HepG2 (cell line): ENCODE measurements around the gene RPL4. TPM values are rescaled to one million over a fixed set of nuclear protein-coding genes. Genes with fewer than 3 reads are reported as not detected.

Source experiments
- EEA1 ChIP-seq: sonication (generic); formaldehyde crosslinking; IDR thresholded peaks from 2 replicates; pipeline ENCODE4 v1.5.1; 2020; ENCODE audit warnings: mild to moderate bottlenecking, missing genetic modification reagents, borderline replicate concordance
- EP300 ChIP-seq, 3 experiments: sonication (generic) in 1 of 3; formaldehyde crosslinking in 1 of 3; IDR thresholded peaks; 2 replicates each; pipeline versions ENCODE4 v1.5.1 to v1.6.1; 2011 to 2020; ENCODE audit warnings: low read depth in 2 of 3, low read length in 2 of 3, borderline replicate concordance in 1 of 3, improper control_type of control experiment in 1 of 3, mild to moderate bottlenecking in 1 of 3, missing genetic modification reagents in 1 of 3, moderate library complexity in 1 of 3
- NFKBIZ ChIP-seq: IDR thresholded peaks from 2 replicates; pipeline ENCODE4 v1.6.1; 2018; ENCODE audit warnings: missing genetic modification reagents, missing compliant biosample characterization
- PITX1 ChIP-seq: sonication (generic); formaldehyde crosslinking; IDR thresholded peaks from 2 replicates; pipeline ENCODE4 v1.5.1; 2020; ENCODE audit warnings: mild to moderate bottlenecking, missing genetic modification reagents
- SOX5 ChIP-seq: IDR thresholded peaks from 2 replicates; pipeline ENCODE4 v1.6.1; 2016; ENCODE audit warnings: borderline replicate concordance
- ZNF138 ChIP-seq: sonication (generic); formaldehyde crosslinking; IDR thresholded peaks from 2 replicates; pipeline ENCODE4 v1.5.0; 2020; ENCODE audit warnings: mild to moderate bottlenecking, low read depth, missing genetic modification reagents
- ZNF430 ChIP-seq: sonication (generic); formaldehyde crosslinking; IDR thresholded peaks from 2 replicates; pipeline ENCODE4 v1.9.0; 2021; ENCODE audit warnings: mild to moderate bottlenecking, missing genetic modification reagents
- ZNF670 ChIP-seq: sonication (generic); formaldehyde crosslinking; IDR thresholded peaks from 2 replicates; pipeline ENCODE4 v1.8.0; 2022; ENCODE audit warnings: mild to moderate bottlenecking, missing genetic modification reagents, borderline replicate concordance
- ZNF709 ChIP-seq: sonication (generic); formaldehyde crosslinking; IDR thresholded peaks from 2 replicates; pipeline ENCODE4 v1.5.0; 2020; ENCODE audit warnings: mild to moderate bottlenecking, missing genetic modification reagents
- polyA plus RNA-seq, 8 experiments: library from polyadenylated mRNA; depleted of rRNA in 3 of 8; stranded (reverse) in 7 of 8; unstranded in 1 of 8; fragments of >200 nt; fragmentation: Illumina TruSeq in 4 of 8; extraction: Trizol in 4 of 8; gene quantifications; 2 replicates each; pipeline versions ENCODE4 v1.2.1 to v1.2.3, GENCODE V29; 2011 to 2016; ENCODE audit warnings: low read depth in 4 of 8, missing spikeins in 1 of 8, mixed read lengths in 1 of 8; ENCODE audit not compliant: insufficient read depth in 1 of 8
- total RNA-seq, 5 experiments: library from RNA; depleted of rRNA; stranded (reverse); fragments of >200 nt; fragmentation: Illumina TruSeq; extraction: Trizol; gene quantifications; 2 replicates each; pipeline ENCODE4 v1.2.3, GENCODE V29; 2016; ENCODE audit warnings: low read depth in 1 of 5
- TF ChIP-seq, protein P1 (sequence below), 2 experiments: fragments of 450-650 bp in 1 of 2; sonication (generic) in 1 of 2; formaldehyde crosslinking in 1 of 2; IDR thresholded peaks; 2 replicates each; pipeline versions ENCODE4 v1.6.1 to v1.8.0; 2016 to 2022; ENCODE audit warnings: antibody characterized with exemption in 1 of 2, mild to moderate bottlenecking in 1 of 2, missing genetic modification reagents in 1 of 2
- TF ChIP-seq, protein P2 (sequence below): sonication (generic); formaldehyde crosslinking; IDR thresholded peaks from 2 replicates; pipeline ENCODE4 v1.8.0; 2022; ENCODE audit warnings: mild to moderate bottlenecking, missing genetic modification reagents; ENCODE audit not compliant: insufficient replicate concordance
- TF ChIP-seq, protein P3 (sequence below): IDR thresholded peaks from 2 replicates; pipeline ENCODE4 v1.6.1; 2016; ENCODE audit warnings: low read depth
- TF ChIP-seq, protein P4 (sequence below): sonication (generic); formaldehyde crosslinking; IDR thresholded peaks from 2 replicates; pipeline ENCODE4 v1.5.0; 2020; ENCODE audit warnings: mild to moderate bottlenecking, missing genetic modification reagents, moderate library complexity

Gene RPL4
- total and polyA plus RNA-seq, 2 of the 13 experiments (the other 11 are each of a cell fraction or from before 2014, with no cell fraction given), result 3,630 to 3,960 TPM

DNA sequence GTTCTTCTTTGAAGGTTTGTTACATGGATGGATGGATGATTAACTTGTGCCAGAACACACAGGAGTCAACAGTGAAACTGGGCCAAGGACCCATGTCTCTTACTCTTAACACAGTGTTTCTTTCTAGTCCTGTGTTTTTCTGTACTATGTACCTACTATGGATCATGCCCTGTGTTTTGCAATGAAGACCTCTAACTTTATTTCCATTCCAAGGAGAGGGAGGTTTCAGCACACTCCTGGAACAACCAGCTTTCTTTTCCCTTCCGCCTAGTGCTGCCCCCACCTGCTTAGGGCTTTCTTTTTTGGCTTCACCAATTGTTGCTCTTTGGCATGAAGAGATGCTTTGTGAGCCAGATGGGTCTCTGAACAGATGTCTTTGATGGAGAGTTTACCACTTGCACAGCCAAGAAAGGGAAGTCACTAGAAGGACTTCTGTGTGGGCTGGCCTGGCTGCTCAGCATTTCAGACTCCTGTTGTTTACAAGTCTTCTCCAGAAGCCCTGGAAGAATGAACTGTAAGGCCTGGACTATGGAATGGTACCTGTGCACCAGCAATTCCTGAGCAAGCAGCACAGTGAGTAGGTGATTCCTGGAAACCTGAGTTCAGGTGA lies 51.6 kb downstream of the RPL4 start (continued):
- TF ChIP-seq, protein P1, sequence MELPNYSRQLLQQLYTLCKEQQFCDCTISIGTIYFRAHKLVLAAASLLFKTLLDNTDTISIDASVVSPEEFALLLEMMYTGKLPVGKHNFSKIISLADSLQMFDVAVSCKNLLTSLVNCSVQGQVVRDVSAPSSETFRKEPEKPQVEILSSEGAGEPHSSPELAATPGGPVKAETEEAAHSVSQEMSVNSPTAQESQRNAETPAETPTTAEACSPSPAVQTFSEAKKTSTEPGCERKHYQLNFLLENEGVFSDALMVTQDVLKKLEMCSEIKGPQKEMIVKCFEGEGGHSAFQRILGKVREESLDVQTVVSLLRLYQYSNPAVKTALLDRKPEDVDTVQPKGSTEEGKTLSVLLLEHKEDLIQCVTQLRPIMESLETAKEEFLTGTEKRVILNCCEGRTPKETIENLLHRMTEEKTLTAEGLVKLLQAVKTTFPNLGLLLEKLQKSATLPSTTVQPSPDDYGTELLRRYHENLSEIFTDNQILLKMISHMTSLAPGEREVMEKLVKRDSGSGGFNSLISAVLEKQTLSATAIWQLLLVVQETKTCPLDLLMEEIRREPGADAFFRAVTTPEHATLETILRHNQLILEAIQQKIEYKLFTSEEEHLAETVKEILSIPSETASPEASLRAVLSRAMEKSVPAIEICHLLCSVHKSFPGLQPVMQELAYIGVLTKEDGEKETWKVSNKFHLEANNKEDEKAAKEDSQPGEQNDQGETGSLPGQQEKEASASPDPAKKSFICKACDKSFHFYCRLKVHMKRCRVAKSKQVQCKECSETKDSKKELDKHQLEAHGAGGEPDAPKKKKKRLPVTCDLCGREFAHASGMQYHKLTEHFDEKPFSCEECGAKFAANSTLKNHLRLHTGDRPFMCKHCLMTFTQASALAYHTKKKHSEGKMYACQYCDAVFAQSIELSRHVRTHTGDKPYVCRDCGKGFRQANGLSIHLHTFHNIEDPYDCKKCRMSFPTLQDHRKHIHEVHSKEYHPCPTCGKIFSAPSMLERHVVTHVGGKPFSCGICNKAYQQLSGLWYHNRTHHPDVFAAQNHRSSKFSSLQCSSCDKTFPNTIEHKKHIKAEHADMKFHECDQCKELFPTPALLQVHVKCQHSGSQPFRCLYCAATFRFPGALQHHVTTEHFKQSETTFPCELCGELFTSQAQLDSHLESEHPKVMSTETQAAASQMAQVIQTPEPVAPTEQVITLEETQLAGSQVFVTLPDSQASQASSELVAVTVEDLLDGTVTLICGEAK (IDR thresholded peaks at IDR 0.05), result no peak
- TF ChIP-seq, protein P1 (CRISPR knock-in tag; IDR thresholded peaks at IDR 0.05), result peak; percentile 57; the same call in 1 of the 2 replicates
- no peak for TF ChIP-seq EEA1 (CRISPR knock-in tag)
- TF ChIP-seq ZNF709 (CRISPR knock-in tag), result 0 out of 2 replicates have a peak, but pooled peaks have one; percentile 50
- TF ChIP-seq, protein P2, sequence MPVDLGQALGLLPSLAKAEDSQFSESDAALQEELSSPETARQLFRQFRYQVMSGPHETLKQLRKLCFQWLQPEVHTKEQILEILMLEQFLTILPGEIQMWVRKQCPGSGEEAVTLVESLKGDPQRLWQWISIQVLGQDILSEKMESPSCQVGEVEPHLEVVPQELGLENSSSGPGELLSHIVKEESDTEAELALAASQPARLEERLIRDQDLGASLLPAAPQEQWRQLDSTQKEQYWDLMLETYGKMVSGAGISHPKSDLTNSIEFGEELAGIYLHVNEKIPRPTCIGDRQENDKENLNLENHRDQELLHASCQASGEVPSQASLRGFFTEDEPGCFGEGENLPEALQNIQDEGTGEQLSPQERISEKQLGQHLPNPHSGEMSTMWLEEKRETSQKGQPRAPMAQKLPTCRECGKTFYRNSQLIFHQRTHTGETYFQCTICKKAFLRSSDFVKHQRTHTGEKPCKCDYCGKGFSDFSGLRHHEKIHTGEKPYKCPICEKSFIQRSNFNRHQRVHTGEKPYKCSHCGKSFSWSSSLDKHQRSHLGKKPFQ (CRISPR knock-in tag), result peak; percentile 57
- TF ChIP-seq PITX1 (CRISPR knock-in tag), result no peak
- TF ChIP-seq ZNF670 (CRISPR knock-in tag), result no peak
- peak; percentile 39; the same call in 1 of the 2 replicates for TF ChIP-seq ZNF430 (CRISPR knock-in tag)
- peak; percentile 51 for TF ChIP-seq SOX5 (CRISPR knock-in tag)
- peak in 1 of 2 experiments; percentile 64; a peak in 2 of 4 replicates for TF ChIP-seq EP300 (IDR thresholded peaks at IDR 0.05; ENCODE audit: low read depth in 2 of 2, low read length in 2 of 2)
- peak; percentile 28; the same call in 1 of the 2 replicates for TF ChIP-seq EP300 (CRISPR knock-in tag; IDR thresholded peaks at IDR 0.05; ENCODE audit: borderline replicate concordance)
- TF ChIP-seq, protein P3, sequence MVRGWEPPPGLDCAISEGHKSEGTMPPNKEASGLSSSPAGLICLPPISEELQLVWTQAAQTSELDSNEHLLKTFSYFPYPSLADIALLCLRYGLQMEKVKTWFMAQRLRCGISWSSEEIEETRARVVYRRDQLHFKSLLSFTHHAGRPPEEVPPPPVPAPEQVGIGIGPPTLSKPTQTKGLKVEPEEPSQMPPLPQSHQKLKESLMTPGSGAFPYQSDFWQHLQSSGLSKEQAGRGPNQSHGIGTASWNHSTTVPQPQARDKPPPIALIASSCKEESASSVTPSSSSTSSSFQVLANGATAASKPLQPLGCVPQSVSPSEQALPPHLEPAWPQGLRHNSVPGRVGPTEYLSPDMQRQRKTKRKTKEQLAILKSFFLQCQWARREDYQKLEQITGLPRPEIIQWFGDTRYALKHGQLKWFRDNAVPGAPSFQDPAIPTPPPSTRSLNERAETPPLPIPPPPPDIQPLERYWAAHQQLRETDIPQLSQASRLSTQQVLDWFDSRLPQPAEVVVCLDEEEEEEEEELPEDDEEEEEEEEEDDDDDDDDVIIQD, result peak; percentile 47; the same call in 1 of the 2 replicates
- TF ChIP-seq ZNF138 (CRISPR knock-in tag), result no peak
- no peak for TF ChIP-seq NFKBIZ (CRISPR knock-in tag)
- TF ChIP-seq, protein P4, sequence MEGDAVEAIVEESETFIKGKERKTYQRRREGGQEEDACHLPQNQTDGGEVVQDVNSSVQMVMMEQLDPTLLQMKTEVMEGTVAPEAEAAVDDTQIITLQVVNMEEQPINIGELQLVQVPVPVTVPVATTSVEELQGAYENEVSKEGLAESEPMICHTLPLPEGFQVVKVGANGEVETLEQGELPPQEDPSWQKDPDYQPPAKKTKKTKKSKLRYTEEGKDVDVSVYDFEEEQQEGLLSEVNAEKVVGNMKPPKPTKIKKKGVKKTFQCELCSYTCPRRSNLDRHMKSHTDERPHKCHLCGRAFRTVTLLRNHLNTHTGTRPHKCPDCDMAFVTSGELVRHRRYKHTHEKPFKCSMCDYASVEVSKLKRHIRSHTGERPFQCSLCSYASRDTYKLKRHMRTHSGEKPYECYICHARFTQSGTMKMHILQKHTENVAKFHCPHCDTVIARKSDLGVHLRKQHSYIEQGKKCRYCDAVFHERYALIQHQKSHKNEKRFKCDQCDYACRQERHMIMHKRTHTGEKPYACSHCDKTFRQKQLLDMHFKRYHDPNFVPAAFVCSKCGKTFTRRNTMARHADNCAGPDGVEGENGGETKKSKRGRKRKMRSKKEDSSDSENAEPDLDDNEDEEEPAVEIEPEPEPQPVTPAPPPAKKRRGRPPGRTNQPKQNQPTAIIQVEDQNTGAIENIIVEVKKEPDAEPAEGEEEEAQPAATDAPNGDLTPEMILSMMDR (CRISPR knock-in tag), result peak; percentile 31; the same call in 1 of the 2 replicates
